SU-DHL-6 (cell line): Measurements from ENCODE around the gene EVPLL.

ENCODE experiments used
- H2AFZ ChIP-seq: fragments of 200-600 bp; sonication (generic); 2 replicates; pipeline ENCODE4 v1.6.1; 2014; ENCODE audit warnings: low read depth, mild to moderate bottlenecking, moderate library complexity, mixed read lengths, antibody characterized with exemption, low read length; ENCODE audit not compliant: severe bottlenecking
- H3F3A ChIP-seq: fragments of 200-600 bp; shearing (Covaris generic); 2 replicates; pipeline ENCODE4 v1.6.0; 2016; ENCODE audit warnings: antibody characterized with exemption, mild to moderate bottlenecking; ENCODE audit not compliant: insufficient read depth
- H3K27ac ChIP-seq: fragments of 200-600 bp; sonication (generic); 2 replicates; pipeline ENCODE4 v1.5.1; 2016; ENCODE audit warnings: low read depth, mild to moderate bottlenecking, low read length, moderate library complexity, mixed read lengths
- H3K27me3 ChIP-seq: fragments of 200-600 bp; sonication (generic), shearing (Covaris generic); 2 replicates; pipeline ENCODE4 v1.6.0; 2014; ENCODE audit warnings: mild to moderate bottlenecking, low read length
- H3K36me3 ChIP-seq: fragments of 200-600 bp; sonication (generic); 2 replicates; pipeline ENCODE4 v1.6.1; 2014; ENCODE audit warnings: mild to moderate bottlenecking, low read length, mixed read lengths
- H3K4me2 ChIP-seq: fragments of 300-600, 200-600 bp; shearing (Covaris generic), sonication (generic); 2 replicates; pipeline ENCODE4 v1.6.0; 2014; ENCODE audit warnings: low read length, low read depth, mild to moderate bottlenecking; ENCODE audit not compliant: poor library complexity, severe bottlenecking
- H3K4me3 ChIP-seq: fragments of 200-600 bp; sonication (generic); 2 replicates; pipeline ENCODE4 v1.5.1; 2014; ENCODE audit warnings: antibody characterized with exemption, low read length, mild to moderate bottlenecking, mixed read lengths; ENCODE audit not compliant: insufficient read depth, poor library complexity, severe bottlenecking
- H3K79me2 ChIP-seq: fragments of 200-600 bp; sonication (generic); 2 replicates; pipeline ENCODE4 v1.6.1; 2014; ENCODE audit warnings: mild to moderate bottlenecking, low read length, moderate library complexity; ENCODE audit not compliant: insufficient read depth
- H3K9ac ChIP-seq: fragments of 200-600 bp; sonication (generic); 2 replicates; pipeline ENCODE4 v1.7.0; 2014; ENCODE audit warnings: mild to moderate bottlenecking, low read length
- H3K9me2 ChIP-seq: fragments of 200-600 bp; sonication (generic); replicated peaks from 2 replicates; pipeline ENCODE4 v1.6.1; 2014; ENCODE audit warnings: low read length; ENCODE audit not compliant: insufficient read depth
- H3K9me3 ChIP-seq: fragments of 200-600 bp; sonication (generic); 2 replicates; pipeline ENCODE4 v1.6.1; 2014; ENCODE audit warnings: low read length, mixed read lengths; ENCODE audit not compliant: insufficient read depth
- H4K20me1 ChIP-seq: fragments of 200-600 bp; sonication (generic); 2 replicates; pipeline ENCODE4 v1.6.1; 2014; ENCODE audit warnings: low read depth, mild to moderate bottlenecking, antibody characterized with exemption, low read length, moderate library complexity, mixed read lengths
- EZH2phosphoT487 ChIP-seq: fragments of 200-600 bp; sonication (generic), shearing (Covaris generic); conservative IDR thresholded peaks from 2 replicates; pipeline ENCODE4 v1.6.1; 2018; ENCODE audit warnings: mild to moderate bottlenecking, antibody characterized with exemption, low read length, moderate library complexity, mixed read lengths
- TF ChIP-seq, protein P1 (sequence below): fragments of 200-600 bp; sonication (generic); IDR thresholded peaks from one replicate; pipeline ENCODE4 v1.5.1; 2017; ENCODE audit warnings: antibody characterized with exemption, mild to moderate bottlenecking, low read length, moderate library complexity; ENCODE audit not compliant: insufficient read depth, poor library complexity, severe bottlenecking

EVPLL gene

DNA sequence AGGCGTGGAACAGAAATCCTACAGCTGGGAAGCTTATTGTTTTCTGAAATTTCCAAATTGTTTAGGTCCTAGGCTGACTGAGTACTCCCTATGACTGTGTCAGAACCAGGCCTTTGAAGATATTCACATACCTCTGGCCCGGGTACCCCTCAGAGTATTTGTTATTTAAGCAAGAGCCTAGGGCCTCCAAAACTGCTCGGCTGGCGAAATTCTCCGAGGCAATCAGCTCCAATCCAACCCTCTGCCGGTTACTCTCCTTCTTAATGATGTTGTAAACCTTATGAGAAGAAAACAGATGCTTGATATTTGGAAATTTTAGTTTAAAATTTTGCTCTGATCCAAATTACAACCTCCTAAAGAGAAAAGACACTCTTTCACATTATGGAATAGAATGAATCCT is 24.0 kb upstream of the EVPLL start:
- no peaks in the 10 kb centered on the region for H3K27me3 ChIP-seq
- H3K4me2 ChIP-seq: no peak overlapping the region
- H3K27ac ChIP-seq: no peak overlapping the region
- H3K79me2 ChIP-seq: 0 out of 2 replicates have a peak, but pooled peaks cover 7% of the 10 kb centered on the region
- H3K9me3 ChIP-seq: no peaks in the 10 kb centered on the region
- no peaks in the 10 kb centered on the region for H3K9me2 ChIP-seq
- TF ChIP-seq EZH2phosphoT487: no peak
- TF ChIP-seq, protein P1, sequence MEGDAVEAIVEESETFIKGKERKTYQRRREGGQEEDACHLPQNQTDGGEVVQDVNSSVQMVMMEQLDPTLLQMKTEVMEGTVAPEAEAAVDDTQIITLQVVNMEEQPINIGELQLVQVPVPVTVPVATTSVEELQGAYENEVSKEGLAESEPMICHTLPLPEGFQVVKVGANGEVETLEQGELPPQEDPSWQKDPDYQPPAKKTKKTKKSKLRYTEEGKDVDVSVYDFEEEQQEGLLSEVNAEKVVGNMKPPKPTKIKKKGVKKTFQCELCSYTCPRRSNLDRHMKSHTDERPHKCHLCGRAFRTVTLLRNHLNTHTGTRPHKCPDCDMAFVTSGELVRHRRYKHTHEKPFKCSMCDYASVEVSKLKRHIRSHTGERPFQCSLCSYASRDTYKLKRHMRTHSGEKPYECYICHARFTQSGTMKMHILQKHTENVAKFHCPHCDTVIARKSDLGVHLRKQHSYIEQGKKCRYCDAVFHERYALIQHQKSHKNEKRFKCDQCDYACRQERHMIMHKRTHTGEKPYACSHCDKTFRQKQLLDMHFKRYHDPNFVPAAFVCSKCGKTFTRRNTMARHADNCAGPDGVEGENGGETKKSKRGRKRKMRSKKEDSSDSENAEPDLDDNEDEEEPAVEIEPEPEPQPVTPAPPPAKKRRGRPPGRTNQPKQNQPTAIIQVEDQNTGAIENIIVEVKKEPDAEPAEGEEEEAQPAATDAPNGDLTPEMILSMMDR: no peak
- H3K4me3 ChIP-seq: no peak overlapping the region
- H3F3A ChIP-seq: no peaks in the 10 kb centered on the region
- no peak overlapping the region for H3K9ac ChIP-seq
- H2AFZ ChIP-seq: no peak overlapping the region
- H4K20me1 ChIP-seq: no peaks in the 10 kb centered on the region
- peaks cover 10% of the 10 kb centered on the region; the same call in 1 of the 2 replicates for H3K36me3 ChIP-seq

DNA sequence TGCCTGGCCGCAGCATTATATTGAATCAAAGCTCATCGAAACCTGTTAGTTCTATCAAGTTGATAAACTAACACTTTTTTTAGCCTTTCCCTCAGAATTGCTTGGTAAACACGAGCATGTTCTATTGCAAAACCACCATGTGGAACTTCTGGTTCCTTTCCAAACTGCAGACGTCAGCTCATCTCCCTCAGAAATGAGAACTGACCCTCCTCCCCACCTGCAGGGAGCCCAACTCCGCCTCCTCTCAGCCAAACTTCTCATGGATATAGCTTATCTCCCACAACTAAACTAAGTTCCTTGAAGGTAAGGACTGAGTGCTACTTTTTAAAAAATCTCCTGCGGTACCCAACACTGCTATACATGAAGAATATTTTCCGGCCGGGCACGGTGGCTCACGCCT is 21.0 kb upstream of the EVPLL start:
- no peak overlapping the region for H3K9ac ChIP-seq
- peaks cover 22% of the 10 kb centered on the region; the same call in 1 of the 2 replicates for H3K79me2 ChIP-seq
- H3K4me3 ChIP-seq: no peak overlapping the region
- no peaks in the 10 kb centered on the region for H3K9me3 ChIP-seq
- TF ChIP-seq EZH2phosphoT487: no peak
- TF ChIP-seq, protein P1: no peak
- H3K27me3 ChIP-seq: no peaks in the 10 kb centered on the region
- no peak overlapping the region for H3K27ac ChIP-seq
- no peaks in the 10 kb centered on the region for H3F3A ChIP-seq
- H3K4me2 ChIP-seq: no peak overlapping the region
- no peaks in the 10 kb centered on the region for H3K9me2 ChIP-seq
- H2AFZ ChIP-seq: no peak overlapping the region
- H4K20me1 ChIP-seq: no peaks in the 10 kb centered on the region
- peaks cover 10% of the 10 kb centered on the region; the same call in 1 of the 2 replicates for H3K36me3 ChIP-seq

DNA sequence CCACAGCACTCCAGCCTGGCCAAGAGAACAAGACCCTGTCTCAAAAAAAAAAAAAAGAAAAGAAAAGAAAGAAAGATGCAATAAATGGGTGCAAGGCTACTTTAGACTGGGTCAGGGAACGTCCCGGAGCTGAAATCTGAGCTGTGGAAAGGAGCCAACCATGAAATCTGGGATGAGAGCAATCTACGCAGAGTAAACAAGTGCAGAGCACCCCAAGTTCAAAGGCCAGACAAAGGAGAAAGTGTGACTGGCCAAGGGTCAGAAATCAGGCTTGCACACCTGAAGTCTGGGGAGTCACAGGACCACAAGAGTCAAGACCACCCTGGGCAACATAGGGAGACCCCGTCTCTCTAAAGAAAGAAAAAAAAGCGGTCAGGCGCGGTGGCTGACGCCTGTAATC is 17.1 kb upstream of the EVPLL start:
- Histone ChIP-seq H3K27ac (no peak overlapping the region), H3K27me3 (no peaks in the 10 kb centered on the region), H3K79me2 (peaks cover 38% of the 10 kb centered on the region), H3K36me3 (peaks cover 2% of the 10 kb centered on the region; the same call in 1 of the 2 replicates), H2AFZ (no peak overlapping the region), H3K4me3 (no peak overlapping the region), H3K9me2 (no peaks in the 10 kb centered on the region), H4K20me1 (no peaks in the 10 kb centered on the region), H3K9me3 (no peaks in the 10 kb centered on the region), H3F3A (no peaks in the 10 kb centered on the region), H3K9ac (no peak overlapping the region), H3K4me2 (no peak overlapping the region)
- TF ChIP-seq, protein P1: no peak
- TF ChIP-seq EZH2phosphoT487: no peak
